Stromal cell of bone marrow (primary cell): ENCODE results near the gene ZNF860.
"Not testable (repeated sequence)": the region's sequence is repeated elsewhere in the genome, so short reads cannot be mapped to it uniquely, and the experiment has no call there.

ENCODE experiments used
- DNase-seq: peaks from one replicate; pipeline ENCODE4 v3.0.0-alpha.2; 2012; ENCODE audit warnings: low read depth

ZNF860 gene

GRCh38 chr3:31996195-31996594 is 14.6 kb downstream of the ZNF860 start:
- no peak for DNase-seq

DNA sequence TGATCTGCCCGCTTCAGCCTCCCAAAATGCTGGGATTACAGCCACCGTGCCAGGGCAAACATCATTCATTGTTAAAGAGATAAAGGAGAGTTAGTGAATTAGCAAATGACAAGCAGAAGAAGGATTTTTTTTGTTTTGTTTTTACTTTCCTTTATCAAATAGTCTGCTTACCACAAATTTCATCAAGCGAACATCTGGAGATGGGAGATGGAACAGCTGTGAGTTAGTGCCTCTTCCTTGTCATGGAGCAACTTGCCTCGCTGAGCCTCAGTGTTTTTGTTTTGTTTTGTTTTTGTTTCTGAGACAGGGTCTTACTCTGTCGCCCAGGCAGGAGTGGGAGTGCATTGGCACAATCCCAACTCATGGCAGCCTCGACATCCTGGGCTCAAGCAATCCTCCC is 15.9 kb downstream of the ZNF860 start:
- DNase-seq, result no peak

- DNase-seq, result no peak
These were observed 18.4 kb downstream of the ZNF860 start for GRCh38 chr3:31999907-32000439.

- no peak for DNase-seq
These were observed 19.3 kb downstream of the ZNF860 start for GRCh38 chr3:32000877-32001276.

GRCh38 chr3:32002561-32003368 is 21.2 kb downstream of the ZNF860 start:
- no peak for DNase-seq

- no peak for DNase-seq
These were observed 21.8 kb downstream of the ZNF860 start for GRCh38 chr3:32003380-32003779.

- no peak for DNase-seq
These were observed 22.7 kb downstream of the ZNF860 start for GRCh38 chr3:32004113-32004765.

GRCh38 chr3:32009101-32009500 is 27.6 kb downstream of the ZNF860 start:
- no peak for DNase-seq

- DNase-seq, result no peak
These were observed 28.4 kb downstream of the ZNF860 start for GRCh38 chr3:32009957-32010356.

- DNase-seq, result not testable (repeated sequence)
These were observed 29.1 kb downstream of the ZNF860 start for GRCh38 chr3:32010699-32011098.

- DNase-seq, result not testable (repeated sequence)
These were observed 34.1 kb downstream of the ZNF860 start for GRCh38 chr3:32015638-32016037.

DNA sequence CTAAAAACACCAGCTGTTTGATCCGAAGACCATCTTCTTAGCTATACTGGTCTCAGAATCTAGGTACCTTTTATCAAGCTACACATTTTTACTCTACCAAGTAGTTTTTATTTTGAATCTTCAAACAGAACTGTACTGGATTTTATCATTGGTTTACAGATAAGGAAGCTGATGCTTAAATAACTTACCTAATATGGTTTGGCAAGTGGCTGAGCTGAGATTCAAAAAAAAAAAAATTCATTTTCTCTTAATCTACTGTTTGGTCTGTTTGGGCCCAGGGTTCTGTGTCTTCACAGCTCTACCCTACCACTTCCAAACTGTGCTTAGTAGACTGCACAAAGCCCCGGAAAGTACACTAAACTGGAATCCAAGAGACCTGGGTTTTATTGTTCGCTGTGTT is 35.7 kb downstream of the ZNF860 start:
- no peak for DNase-seq

DNA sequence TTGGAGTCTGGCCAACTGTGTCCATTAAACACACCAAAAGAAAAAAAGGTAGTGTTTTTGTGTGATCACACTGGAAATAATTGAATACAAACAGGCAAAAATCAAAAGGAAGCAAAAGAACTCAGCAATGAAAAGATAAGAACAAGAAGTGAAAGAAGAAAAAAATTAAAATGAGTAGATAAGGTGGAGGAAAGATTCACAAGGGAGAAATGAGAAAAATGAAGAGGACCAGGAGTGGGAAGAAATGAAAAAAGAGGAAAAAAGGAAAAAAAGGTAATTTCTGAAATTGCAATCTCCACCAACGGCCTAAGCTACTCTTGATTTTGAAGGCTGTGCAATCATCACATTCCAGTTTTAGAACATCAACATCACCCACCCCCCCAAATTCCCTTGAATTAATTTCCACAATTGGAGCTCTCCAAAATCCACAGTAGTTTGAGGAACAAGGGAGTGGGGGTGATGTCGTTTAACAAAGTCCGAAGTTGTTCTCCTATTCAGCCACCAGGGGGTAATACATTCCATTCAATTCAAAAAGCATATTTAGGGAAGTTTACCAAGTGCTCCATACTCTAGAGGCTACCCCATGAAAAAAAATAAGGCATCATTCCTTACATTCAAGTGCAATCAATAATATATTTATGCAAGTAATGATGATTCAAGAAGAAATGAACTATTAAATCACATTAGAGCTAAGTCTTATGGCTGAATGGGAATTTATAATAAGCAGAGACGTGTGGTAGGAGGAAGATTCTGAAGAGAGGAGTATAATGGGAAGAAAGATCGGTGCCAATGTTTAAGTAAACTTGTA is 37.4 kb downstream of the ZNF860 start:
- DNase-seq, result peak; percentile 38

DNA sequence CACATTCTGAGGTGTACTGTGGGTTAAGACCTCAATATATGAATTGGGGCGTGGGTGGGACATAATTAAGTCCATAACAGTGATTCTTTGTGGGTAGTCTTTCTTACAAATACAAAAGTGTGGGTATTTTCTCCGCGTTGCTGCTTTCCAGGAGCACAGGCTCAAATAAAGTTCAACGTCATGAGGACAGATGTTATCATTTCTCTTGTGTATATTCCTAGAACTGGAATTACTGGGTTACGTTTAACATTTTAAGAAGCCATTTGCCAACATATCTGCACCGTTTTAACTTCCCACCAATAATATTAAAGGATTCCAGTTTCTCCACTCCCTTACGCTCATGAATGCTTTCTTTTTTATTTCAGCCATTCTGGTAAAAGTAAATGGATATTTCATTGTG is 39.6 kb downstream of the ZNF860 start:
- no peak for DNase-seq

GRCh38 chr3:32021748-32022147 is 40.2 kb downstream of the ZNF860 start:
- no peak for DNase-seq

DNA sequence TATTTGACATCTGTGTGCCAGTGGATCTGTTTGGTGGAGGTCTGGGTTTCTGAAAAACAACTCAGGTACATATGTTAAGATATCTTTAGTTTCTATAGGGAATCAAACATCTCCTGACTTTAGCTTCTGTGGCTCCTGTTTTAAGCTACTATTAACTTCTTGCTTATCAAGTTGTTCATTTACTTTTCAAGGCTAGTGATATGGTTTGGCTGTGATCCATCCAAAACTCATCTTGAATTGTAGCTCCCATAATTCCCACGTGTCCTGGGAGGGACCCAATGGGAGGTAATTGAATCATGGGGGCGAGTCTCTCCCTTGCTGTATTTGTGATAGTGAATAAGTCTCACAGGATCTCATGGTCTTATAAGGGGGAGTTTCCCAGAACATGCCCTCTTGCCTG is 41.4 kb downstream of the ZNF860 start:
- DNase-seq, result no peak

GRCh38 chr3:32026593-32026992 is 45.0 kb downstream of the ZNF860 start:
- no peak for DNase-seq

DNA sequence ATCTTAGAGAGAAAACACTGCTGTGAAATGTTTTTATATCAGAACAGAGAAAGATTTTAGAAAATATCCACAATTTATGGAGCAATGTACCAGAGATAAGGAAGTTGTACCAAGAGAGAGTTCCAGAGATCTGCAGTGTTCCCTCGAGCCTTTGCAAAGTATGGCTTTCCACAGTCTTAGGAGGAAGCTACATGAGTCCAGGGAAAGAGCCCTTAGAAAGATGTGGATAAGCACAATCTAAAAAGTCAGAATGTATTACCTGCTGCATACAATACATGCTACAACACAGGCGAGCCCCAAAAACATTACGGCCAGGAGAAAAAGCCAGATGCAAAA is 56.4 kb downstream of the ZNF860 start:
- DNase-seq, result no peak

DNA sequence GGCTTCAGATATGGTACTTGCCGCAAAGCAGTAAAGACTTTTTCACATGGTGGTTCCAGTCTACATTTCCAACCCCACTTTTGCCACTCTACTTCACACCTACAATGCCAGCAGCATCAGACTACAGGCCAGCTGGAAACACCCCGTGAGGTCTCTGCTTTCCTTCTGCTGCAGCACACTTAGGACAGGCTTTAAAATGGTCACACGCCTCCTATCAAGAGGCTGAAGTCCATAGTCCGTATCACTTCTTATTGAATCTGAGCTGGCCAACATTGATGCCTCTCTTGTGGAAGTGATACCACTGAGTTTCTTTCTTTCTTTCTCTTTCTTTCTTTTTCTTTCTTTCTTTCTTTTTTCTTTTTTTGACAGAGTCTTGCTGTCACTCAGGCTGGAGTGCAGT is 59.8 kb downstream of the ZNF860 start:
- DNase-seq, result no peak
